HCT116 (cell line): ENCODE measurements around the gene LHFPL6. TPM values are rescaled to one million over a fixed set of nuclear protein-coding genes. Genes with fewer than 3 reads are reported as not detected.

Experiments used
- ATAC-seq: fragments of 200-7000 bp; cut with Tn5 transposase; 2 replicates; pipeline ENCODE4 v1.9.1; 2020; ENCODE audit warnings: mild to moderate bottlenecking, moderate library complexity
- BruUV-seq: library from RNA; stranded (reverse); fragments of 400-500 nt; replicated peaks from 2 replicates; lab custom pipeline; 2021; lab: Mats Ljungman, UMichigan
- CTCF ChIA-PET: fragments of 300-600 bp; sonication (Branson Sonifier 250); formaldehyde crosslinking; loops from one replicate; lab custom pipeline; 2021; ENCODE audit warnings: antibody characterized with exemption; lab: Charles Lee
- POLR2A ChIA-PET: fragments of 300-600, 350-600 bp; sonication (Branson Sonifier 250); formaldehyde crosslinking; loops from one replicate; lab custom pipeline; 2021; ENCODE audit warnings: antibody characterized with exemption; lab: Charles Lee
- RAD21 ChIA-PET, 2 experiments: fragments of 300-600 bp; sonication (Branson Sonifier 250); formaldehyde crosslinking; loops; one replicate each; lab custom pipeline; 2023; ENCODE audit warnings: low total read pairs in 2 of 2; ENCODE audit not compliant: uncharacterized antibody in 2 of 2, unreplicated experiment in 2 of 2, low non-redundant PET in 1 of 2; lab: Charles Lee
- DNase-seq: peaks from one replicate; pipeline ENCODE4 v3.0.0-alpha.2; 2010; ENCODE audit warnings: low read depth, low spot score
- H2AFZ ChIP-seq: fragments of 200-600 bp; shearing (Covaris generic), sonication (generic); 2 replicates; pipeline ENCODE4 v1.6.1; 2017; ENCODE audit warnings: low read depth, mixed run types, mixed read lengths, antibody characterized with exemption, low read length; ENCODE audit not compliant: poor library complexity, severe bottlenecking
- H3K27ac ChIP-seq: 2 replicates; pipeline ENCODE4 v1.5.1; 2012; ENCODE audit warnings: low read depth, low read length
- H3K27me3 ChIP-seq: fragments of 200-600 bp; sonication (generic); 2 replicates; pipeline ENCODE4 v1.6.1; 2016; ENCODE audit warnings: mixed run types, low read length, mixed read lengths; ENCODE audit not compliant: insufficient read depth
- H3K36me3 ChIP-seq, 2 experiments: fragments of 200-500 bp in 1 of 2; fragments of 200-600 bp in 1 of 2; sonication (Bioruptor generic) in 1 of 2; sonication (generic) in 1 of 2; 2 replicates each; pipeline versions ENCODE4 v1.5.1 to v1.6.1; 2014 to 2016; ENCODE audit warnings: low read length in 2 of 2, inconsistent platforms in 1 of 2, mixed read lengths in 1 of 2, mixed run types in 1 of 2; ENCODE audit not compliant: insufficient read depth in 2 of 2, control insufficient read depth in 1 of 2
- H3K4me1 ChIP-seq, 2 experiments: fragments of 200-600 bp in 1 of 2; sonication (generic) in 1 of 2; 2 replicates each; pipeline versions ENCODE4 v1.5.1 to v1.6.1; 2012 to 2017; ENCODE audit warnings: low read length in 2 of 2, inconsistent platforms in 1 of 2, mild to moderate bottlenecking in 1 of 2, mixed read lengths in 1 of 2, mixed run types in 1 of 2, moderate library complexity in 1 of 2; ENCODE audit not compliant: insufficient read depth in 2 of 2, control insufficient read depth in 1 of 2
- H3K4me2 ChIP-seq: fragments of 200-600 bp; sonication (generic); 2 replicates; pipeline ENCODE4 v1.6.1; 2017; ENCODE audit warnings: mixed run types, low read length, mixed read lengths
- H3K4me3 ChIP-seq, 2 experiments: fragments of 200-600 bp in 1 of 2; sonication (generic) in 1 of 2; replicated peaks in 1 of 2; 2 replicates each; pipeline ENCODE4 v1.5.1; 2011 to 2016; ENCODE audit warnings: low read length in 2 of 2, control low read depth in 1 of 2, low read depth in 1 of 2, mild to moderate bottlenecking in 1 of 2, mixed read lengths in 1 of 2, mixed run types in 1 of 2
- H3K79me2 ChIP-seq: fragments of 200-600 bp; sonication (generic); 2 replicates; pipeline ENCODE4 v1.6.1; 2017; ENCODE audit warnings: mild to moderate bottlenecking, mixed run types, low read length, moderate library complexity, mixed read lengths; ENCODE audit not compliant: insufficient read depth
- H3K9ac ChIP-seq: fragments of 200-600 bp; sonication (generic); 2 replicates; pipeline ENCODE4 v1.6.1; 2016; ENCODE audit warnings: low read length, mixed read lengths
- H3K9me2 ChIP-seq: fragments of 200-600 bp; sonication (generic), shearing (Covaris generic); 2 replicates; pipeline ENCODE4 v1.6.1; 2017; ENCODE audit warnings: mixed run types, mild to moderate bottlenecking, moderate library complexity; ENCODE audit not compliant: insufficient read depth
- H3K9me3 ChIP-seq, 2 experiments: fragments of 200-500 bp in 1 of 2; fragments of 200-600 bp in 1 of 2; sonication (Bioruptor generic) in 1 of 2; sonication (generic) in 1 of 2; 2 replicates each; pipeline ENCODE4 v1.6.1; 2014 to 2017; ENCODE audit warnings: low read length in 2 of 2, mixed read lengths in 2 of 2, inconsistent platforms in 1 of 2, low read depth in 1 of 2, mild to moderate bottlenecking in 1 of 2, mixed run types in 1 of 2, moderate library complexity in 1 of 2; ENCODE audit not compliant: control insufficient read depth in 1 of 2, insufficient read depth in 1 of 2
- H4K20me1 ChIP-seq: fragments of 200-600 bp; sonication (generic), shearing (Covaris generic); 2 replicates; pipeline ENCODE4 v1.6.1; 2017; ENCODE audit warnings: mixed run types, mild to moderate bottlenecking, moderate library complexity; ENCODE audit not compliant: insufficient read depth
- CBX3 ChIP-seq: IDR thresholded peaks from 2 replicates; pipeline ENCODE4 v1.6.1; 2012; ENCODE audit warnings: low read depth
- EZH2 ChIP-seq: fragments of 200-600 bp; sonication (generic); IDR thresholded peaks from 2 replicates; pipeline ENCODE4 v1.6.1; 2017; ENCODE audit warnings: antibody characterized with exemption, mixed run types
- EZH2phosphoT487 ChIP-seq: fragments of 200-600 bp; IDR thresholded peaks from 2 replicates; pipeline ENCODE4 v1.6.1; 2018; ENCODE audit warnings: antibody characterized with exemption, borderline replicate concordance
- FOSL1 ChIP-seq: IDR thresholded peaks from 2 replicates; pipeline ENCODE4 v1.6.1; 2012; ENCODE audit warnings: low read depth
- JUND ChIP-seq: IDR thresholded peaks from 2 replicates; pipeline ENCODE4 v1.6.1; 2012
- MAX ChIP-seq: IDR thresholded peaks from 2 replicates; pipeline ENCODE4 v1.6.1; 2012
- RAD21 ChIP-seq: IDR thresholded peaks from 2 replicates; pipeline ENCODE4 v1.6.1; 2012; ENCODE audit warnings: low read depth, mild to moderate bottlenecking
- SIN3A ChIP-seq: IDR thresholded peaks from 2 replicates; pipeline ENCODE4 v1.6.1; 2012; ENCODE audit warnings: low read depth
- SRF ChIP-seq: IDR thresholded peaks from 2 replicates; pipeline ENCODE4 v1.6.1; 2012; ENCODE audit warnings: low read depth
- TCF7L2 ChIP-seq: IDR thresholded peaks from 2 replicates; pipeline ENCODE4 v1.7.0; 2011; ENCODE audit warnings: borderline replicate concordance, inconsistent platforms; ENCODE audit not compliant: insufficient read depth, insufficient read length; ENCODE audit errors: extremely low read depth
- intact Hi-C: fragments of 100-400 bp; cut with micrococcal nuclease; formaldehyde crosslinking; loops from 2 replicates; pipeline ENCODE4 v1.10.0; 2022
- total RNA-seq: library from RNA; stranded (reverse); gene quantifications from one replicate; pipeline ENCODE4 v1.2.1, GENCODE V29; 2021; ENCODE audit not compliant: unreplicated experiment

LHFPL6 gene
- total RNA-seq, 1 experiment from 2014 or later: 0.22 TPM

DNA sequence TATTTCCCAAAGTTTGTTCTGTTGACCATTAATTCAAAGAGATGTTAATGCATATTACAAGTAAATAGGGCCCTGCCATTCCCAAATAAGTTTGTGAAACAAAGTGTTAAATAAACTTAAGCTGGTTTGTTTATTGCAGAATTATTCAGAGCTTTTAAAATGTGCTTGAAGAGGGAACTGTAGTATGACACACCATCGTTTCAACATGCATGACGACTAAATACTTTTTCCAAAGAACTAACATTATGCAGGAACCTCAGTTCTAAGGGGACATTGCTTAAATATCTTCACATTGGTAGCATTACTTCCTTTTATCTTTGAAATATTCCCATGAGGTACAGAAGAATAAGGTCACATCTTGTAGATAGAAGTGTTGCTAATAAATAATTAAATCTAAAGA lies 14.6 kb downstream of the LHFPL6 start:
- no peaks in the 10 kb centered on the region for H3K79me2 ChIP-seq
- RAD21 ChIA-PET: no interaction called here
- POLR2A ChIA-PET: no interaction called here
- H3K9me3 ChIP-seq: no peaks in the 10 kb centered on the region
- TF ChIP-seq RAD21: no peak
- no peak for TF ChIP-seq EZH2
- no peak for TF ChIP-seq FOSL1
- no peak for TF ChIP-seq EZH2phosphoT487
- no peak for TF ChIP-seq CBX3
- TF ChIP-seq TCF7L2: no peak
- no peak for TF ChIP-seq JUND
- TF ChIP-seq, all 23 proteins: peak for 0
- no peak overlapping the region for H3K4me2 ChIP-seq
- ATAC-seq (no peak), DNase-seq (no peak)
- no peaks in the 10 kb centered on the region for H3K9me2 ChIP-seq
- no peak overlapping the region for H3K27ac ChIP-seq
- H4K20me1 ChIP-seq: no peaks in the 10 kb centered on the region
- no TSS peak for BruUV-seq
- no peak overlapping the region for H3K9ac ChIP-seq
- H3K4me1 ChIP-seq: no peaks in the 10 kb centered on the region
- H3K36me3 ChIP-seq: no peaks in the 10 kb centered on the region
- intact Hi-C loops: no loop called here
- H3K4me3 ChIP-seq: no peak overlapping the region
- no peaks in the 10 kb centered on the region for H3K27me3 ChIP-seq
- CTCF ChIA-PET: interaction anchor here (1.6 to 2.1 kb wide), 2 partner anchors 24 to 28 kb away, joined by 4 to 5 read pairs; no protein-coding TSS in a partner anchor
- H2AFZ ChIP-seq: no peak overlapping the region

- no peaks in the 10 kb centered on the region for H4K20me1 ChIP-seq
- CTCF ChIA-PET: interaction anchor here (2.1 kb wide), 1 partner anchor 24 kb away, joined by 5 read pairs; no protein-coding TSS in a partner anchor
- no peak overlapping the region for H3K4me2 ChIP-seq
- ATAC-seq (no peak), DNase-seq (no peak)
- H3K9me3 ChIP-seq: no peaks in the 10 kb centered on the region
- BruUV-seq: no TSS peak
- RAD21 ChIA-PET: no interaction called here
- H3K79me2 ChIP-seq: no peaks in the 10 kb centered on the region
- no peaks in the 10 kb centered on the region for H3K9me2 ChIP-seq
- no peaks in the 10 kb centered on the region for H3K36me3 ChIP-seq
- no peak overlapping the region for H3K9ac ChIP-seq
- no peaks in the 10 kb centered on the region for H3K4me1 ChIP-seq
- no peak overlapping the region for H3K4me3 ChIP-seq
- no peak overlapping the region for H3K27ac ChIP-seq
- intact Hi-C loops: no loop called here
- POLR2A ChIA-PET: no interaction called here
- H2AFZ ChIP-seq: no peak overlapping the region
- no peaks in the 10 kb centered on the region for H3K27me3 ChIP-seq
- no peak for TF ChIP-seq SRF
- no peak for TF ChIP-seq FOSL1
- TF ChIP-seq SIN3A: no peak
- TF ChIP-seq MAX: no peak
Observed at GRCh38 chr13:39587939-39588338, 15.1 kb downstream of the LHFPL6 start.
